Activated CD8-positive, alpha-beta T cell treated with anti-CD3 and anti-CD28 coated beads, Interleukin-2, amount 10 ng/mL, durations not matched to agents 7 days and 5 days (primary cell): ENCODE data around the gene LAG3. TPM values are rescaled to one million over a fixed set of nuclear protein-coding genes. Genes with fewer than 3 reads are reported as not detected.
"Not testable (repeated sequence)": the region's sequence is repeated elsewhere in the genome, so short reads cannot be mapped to it uniquely, and the experiment has no call there.

ENCODE experiments used
- ATAC-seq: fragments of 150-1000 bp; cut with Tn5 transposase; one replicate; pipeline ENCODE4 v1.10.0; 2021; ENCODE audit warnings: moderate library complexity
- CTCF ChIA-PET: fragments of 350-600 bp; sonication (Branson Sonifier 250); formaldehyde crosslinking; loops from one replicate; lab custom pipeline; 2021; ENCODE audit warnings: antibody characterized with exemption; lab: Charles Lee
- POLR2A ChIA-PET: fragments of 350-600 bp; sonication (Branson Sonifier 250); formaldehyde crosslinking; loops from one replicate; lab custom pipeline; 2021; ENCODE audit warnings: antibody characterized with exemption; lab: Charles Lee
- DNase-seq: peaks from one replicate; pipeline ENCODE4 v3.0.0-alpha.2; 2020
- H3K27ac Mint-ChIP-seq: one replicate; pipeline ENCODE4 v1.8.0; 2021; ENCODE audit warnings: mild to moderate bottlenecking, mixed read lengths
- H3K27me3 Mint-ChIP-seq: one replicate; pipeline ENCODE4 v1.8.0; 2021; ENCODE audit warnings: low read depth, mixed read lengths
- H3K36me3 Mint-ChIP-seq: one replicate; pipeline ENCODE4 v1.8.0; 2021; ENCODE audit warnings: low read depth, mixed read lengths
- H3K4me1 Mint-ChIP-seq: one replicate; pipeline ENCODE4 v1.8.0; 2021; ENCODE audit warnings: low read depth, mixed read lengths
- H3K4me3 Mint-ChIP-seq: one replicate; pipeline ENCODE4 v1.8.0; 2021; ENCODE audit warnings: mild to moderate bottlenecking, mixed read lengths
- H3K9me3 Mint-ChIP-seq: one replicate; pipeline ENCODE4 v1.8.0; 2022; ENCODE audit warnings: mixed read lengths; ENCODE audit not compliant: insufficient read depth
- total RNA-seq, 2 experiments: library from RNA; stranded (reverse); gene quantifications; one replicate each; pipeline ENCODE4 v1.2.3, GENCODE V29; 2021

LAG3 gene
- total RNA-seq, 2 experiments from 2014 or later, result 43.0 to 45.2 TPM

- not testable (repeated sequence) for H3K27me3 Mint-ChIP-seq, H3K9me3 Mint-ChIP-seq, H3K4me3 Mint-ChIP-seq, ATAC-seq, H3K27ac Mint-ChIP-seq, DNase-seq
- ChIA-PET POLR2A (interaction anchor here (2.3 kb wide), 1 partner anchor 10 kb away, joined by 6 read pairs; the partner anchor contains the start of gene MLF2), CTCF (interaction anchor here (0.7 to 6.5 kb wide), 2 partner anchors 12 to 25 kb away, joined by 3 to 30 read pairs; partner anchors contain the start of gene MLF2)
- peaks cover 15% of the 10 kb centered on the region for H3K36me3 Mint-ChIP-seq
- peaks cover 20% of the 10 kb centered on the region for H3K4me1 Mint-ChIP-seq
Measured at GRCh38 chr12:6742080-6742479, 30.2 kb upstream of the LAG3 start.

- H3K4me1 Mint-ChIP-seq, result peaks cover 20% of the 10 kb centered on the region
- no peaks in the 10 kb centered on the region for H3K27me3 Mint-ChIP-seq
- peaks cover 23% of the 10 kb centered on the region for H3K36me3 Mint-ChIP-seq
- CTCF ChIA-PET, result interaction anchor here (0.7 to 6.5 kb wide), 2 partner anchors 11 to 24 kb away, joined by 3 to 30 read pairs; partner anchors contain the start of gene MLF2
- no peaks in the 10 kb centered on the region for H3K9me3 Mint-ChIP-seq
- no peak overlapping the region for H3K4me3 Mint-ChIP-seq
- H3K27ac Mint-ChIP-seq, result no peak overlapping the region
- DNase-seq (no peak), ATAC-seq (no peak)
- POLR2A ChIA-PET, result interaction anchor here (2.3 kb wide), 1 partner anchor 10 kb away, joined by 6 read pairs; the partner anchor contains the start of gene MLF2
Measured at GRCh38 chr12:6742834-6743233, 29.5 kb upstream of the LAG3 start.

- ChIA-PET POLR2A (interaction anchor here (2.3 kb wide), 1 partner anchor 9 kb away, joined by 6 read pairs; the partner anchor contains the start of gene MLF2), CTCF (interaction anchor here (6.5 kb wide), 1 partner anchor 10 kb away, joined by 30 read pairs; the partner anchor contains the start of gene MLF2)
- not testable (repeated sequence) for ATAC-seq, H3K27me3 Mint-ChIP-seq, H3K9me3 Mint-ChIP-seq, DNase-seq, H3K4me3 Mint-ChIP-seq, H3K27ac Mint-ChIP-seq
- peaks cover 28% of the 10 kb centered on the region for H3K36me3 Mint-ChIP-seq
- H3K4me1 Mint-ChIP-seq, result peaks cover 20% of the 10 kb centered on the region
Measured at GRCh38 chr12:6743300-6743699, 29.0 kb upstream of the LAG3 start.

- DNase-seq, result peak; percentile 66
- POLR2A ChIA-PET, result interaction anchor here (1.0 to 2.1 kb wide), 4 partner anchors 22 to 57 kb away, joined by 3 to 7 read pairs (median 4); partner anchors contain the start of genes COPS7A and ZNF384
- H3K4me1 Mint-ChIP-seq, result peaks cover 24% of the 10 kb centered on the region
Measured at GRCh38 chr12:6745741-6746525, 26.4 kb upstream of the LAG3 start.

GRCh38 chr12:6747216-6747615 lies 25.1 kb upstream of the LAG3 start:
- ATAC-seq (no peak), DNase-seq (no peak)
- Mint-ChIP-seq H3K27ac (peak overlapping the region; percentile 35), H3K4me3 (no peak overlapping the region), H3K27me3 (no peaks in the 10 kb centered on the region), H3K9me3 (no peaks in the 10 kb centered on the region), H3K36me3 (peaks cover 53% of the 10 kb centered on the region), H3K4me1 (peaks cover 36% of the 10 kb centered on the region)
- ChIA-PET POLR2A (no interaction called here), CTCF (no interaction called here)

More at GRCh38 chr12:6745741-6746525, 26.4 kb upstream of the LAG3 start:
- CTCF ChIA-PET, result interaction anchor here (0.8 to 6.5 kb wide), 5 partner anchors 8 to 83 kb away, joined by 3 to 30 read pairs (median 5); partner anchors contain the start of genes MLF2 and PTMS
- Mint-ChIP-seq H3K27ac (peak overlapping the region; percentile 90), H3K9me3 (no peaks in the 10 kb centered on the region), H3K36me3 (peaks cover 42% of the 10 kb centered on the region), H3K27me3 (no peaks in the 10 kb centered on the region), H3K4me3 (peak overlapping the region; percentile 0)
- peak; percentile 86 for ATAC-seq

- ATAC-seq (no peak), DNase-seq (no peak)
- no peak overlapping the region for H3K27ac Mint-ChIP-seq
- H3K27me3 Mint-ChIP-seq, result no peaks in the 10 kb centered on the region
- H3K36me3 Mint-ChIP-seq, result peaks cover 53% of the 10 kb centered on the region
- no peaks in the 10 kb centered on the region for H3K9me3 Mint-ChIP-seq
- H3K4me3 Mint-ChIP-seq, result no peak overlapping the region
- CTCF ChIA-PET, result no interaction called here
- peaks cover 41% of the 10 kb centered on the region for H3K4me1 Mint-ChIP-seq
- POLR2A ChIA-PET, result interaction anchor here (1.4 kb wide), 1 partner anchor 25 kb away, joined by 3 read pairs; the partner anchor contains the start of gene COPS7A
Measured at GRCh38 chr12:6748761-6749160, 23.6 kb upstream of the LAG3 start.

GRCh38 chr12:6750506-6750905 lies 21.8 kb upstream of the LAG3 start:
- H3K36me3 Mint-ChIP-seq, result peaks cover 47% of the 10 kb centered on the region
- no peak overlapping the region for H3K4me3 Mint-ChIP-seq
- no peaks in the 10 kb centered on the region for H3K27me3 Mint-ChIP-seq
- H3K27ac Mint-ChIP-seq, result peak overlapping the region; percentile 37
- ATAC-seq (no peak), DNase-seq (no peak)
- peaks cover 36% of the 10 kb centered on the region for H3K4me1 Mint-ChIP-seq
- CTCF ChIA-PET, result interaction anchor here (0.7 to 0.8 kb wide), 2 partner anchors 28 to 86 kb away, joined by 3 read pairs; no protein-coding TSS in a partner anchor
- POLR2A ChIA-PET, result no interaction called here
- no peaks in the 10 kb centered on the region for H3K9me3 Mint-ChIP-seq

- DNase-seq (no peak), ATAC-seq (no peak)
- Mint-ChIP-seq H3K4me3 (peak overlapping the region; percentile 91), H3K27me3 (no peaks in the 10 kb centered on the region), H3K36me3 (peaks cover 39% of the 10 kb centered on the region), H3K9me3 (no peaks in the 10 kb centered on the region), H3K27ac (peak overlapping the region; percentile 99), H3K4me1 (peaks cover 26% of the 10 kb centered on the region)
- POLR2A ChIA-PET, result interaction anchor here (1.0 to 3.7 kb wide), 8 partner anchors 9 to 139 kb away, joined by 4 to 66 read pairs (median 9); partner anchors contain the start of genes CDCA3, COPS7A, LAG3 and TPI1
- CTCF ChIA-PET, result interaction anchor here (0.9 to 13.5 kb wide), 8 partner anchors 15 to 182 kb away, joined by 3 to 378 read pairs (median 18); partner anchors contain the start of genes GPR162, LAG3, P3H3 and PTMS
Measured at GRCh38 chr12:6751767-6752166, 20.6 kb upstream of the LAG3 start.

- POLR2A ChIA-PET, result interaction anchor here (0.7 to 3.7 kb wide), 22 partner anchors 8 to 139 kb away, joined by 3 to 66 read pairs (median 5); partner anchors contain the start of genes CDCA3, COPS7A, GPR162 and LAG3
- ATAC-seq, result no peak
- Mint-ChIP-seq H3K4me3 (peak overlapping the region; percentile 91), H3K36me3 (peaks cover 35% of the 10 kb centered on the region), H3K27me3 (peaks cover 3% of the 10 kb centered on the region), H3K4me1 (peaks cover 26% of the 10 kb centered on the region), H3K9me3 (no peaks in the 10 kb centered on the region), H3K27ac (peak overlapping the region; percentile 99)
- CTCF ChIA-PET, result interaction anchor here (0.8 to 13.5 kb wide), 33 partner anchors 9 to 266 kb away, joined by 3 to 378 read pairs (median 6); partner anchors contain the start of genes CD4, CDCA3, COPS7A and GPR162
- peak; percentile 57 for DNase-seq
Measured at GRCh38 chr12:6752167-6752920, 20.0 kb upstream of the LAG3 start.

GRCh38 chr12:6752921-6753771 lies 19.2 kb upstream of the LAG3 start, which contains the start of gene MLF2:
Gene MLF2, minus strand, starts transcription at chr12:6753141. Its CDS starts 807 bp downstream, at chr12:6752334.
- ATAC-seq (peak; percentile 96), DNase-seq (peak; percentile 99)
- H3K9me3 Mint-ChIP-seq, result no peaks in the 10 kb centered on the region
- H3K27me3 Mint-ChIP-seq, result peaks cover 4% of the 10 kb centered on the region
- H3K27ac Mint-ChIP-seq, result peak within 1 kb of the TSS; percentile 99
- H3K4me1 Mint-ChIP-seq, result peaks cover 29% of the 10 kb centered on the region
- ChIA-PET CTCF (interaction anchor here (0.6 to 13.5 kb wide), 44 partner anchors 10 to 265 kb away, joined by 3 to 378 read pairs (median 5); partner anchors contain the start of genes CD4, CDCA3, COPS7A and GPR162), POLR2A (interaction anchor here (0.7 to 3.7 kb wide), 25 partner anchors 8 to 190 kb away, joined by 3 to 66 read pairs (median 5); partner anchors contain the start of genes C12orf57, CDCA3, COPS7A and GPR162)
- H3K36me3 Mint-ChIP-seq, result peaks cover 27% of the 10 kb centered on the region
- peak within 1 kb of the TSS; percentile 91 for H3K4me3 Mint-ChIP-seq
